Endothelial cell of umbilical vein (primary cell): ENCODE results near the gene RORB. TPM values are rescaled to one million over a fixed set of nuclear protein-coding genes. Genes with fewer than 3 reads are reported as not detected.

Experiments
- BruUV-seq: library from RNA; stranded (reverse); fragments of 400-500 nt; replicated peaks from 2 replicates; lab custom pipeline; 2021; lab: Mats Ljungman, UMichigan
- CTCF ChIA-PET: fragments of 300-600, 350-600 bp; sonication (Branson Sonifier 250); formaldehyde crosslinking; loops from one replicate; lab custom pipeline; 2021; ENCODE audit warnings: antibody characterized with exemption, inconsistent platforms; lab: Charles Lee
- POLR2A ChIA-PET: fragments of 300-600, 350-600 bp; sonication (Branson Sonifier 250); formaldehyde crosslinking; loops from one replicate; lab custom pipeline; 2021; ENCODE audit warnings: antibody characterized with exemption, inconsistent platforms; lab: Charles Lee
- DNase-seq: peaks from one replicate; pipeline ENCODE4 v3.0.0-alpha.2; 2011; ENCODE audit warnings: low read depth, low spot score
- FAIRE-seq: peaks from 2 replicates; lab custom pipeline; 2011; peaks lifted over from hg19 to GRCh38; lab: Jason Lieb, UNC
- H2AFZ ChIP-seq: 2 replicates; pipeline ENCODE4 v1.6.0; 2012; ENCODE audit warnings: low read depth, low read length, control low read depth, inconsistent platforms
- H3K27ac ChIP-seq: 2 replicates; pipeline ENCODE4 v1.5.1; 2011; ENCODE audit warnings: low read depth, mild to moderate bottlenecking, control low read depth, low read length, moderate library complexity; ENCODE audit not compliant: insufficient read depth
- H3K27me3 ChIP-seq, 2 experiments: 2 replicates each; pipeline versions ENCODE4 v1.6.0 to v1.6.1; 2011; ENCODE audit warnings: low read length in 2 of 2, mixed read lengths in 1 of 2; ENCODE audit not compliant: control insufficient read depth in 2 of 2, insufficient read depth in 2 of 2
- H3K36me3 ChIP-seq, 2 experiments: 2 replicates in 1 of 2; 3 replicates in 1 of 2; pipeline ENCODE4 v1.5.1; 2011; ENCODE audit warnings: low read length in 2 of 2, mild to moderate bottlenecking in 1 of 2, moderate library complexity in 1 of 2; ENCODE audit not compliant: control insufficient read depth in 2 of 2, insufficient read depth in 2 of 2; ENCODE audit errors: extremely low read depth in 1 of 2
- H3K4me1 ChIP-seq: 3 replicates; pipeline ENCODE4 v1.5.1; 2011; ENCODE audit warnings: mild to moderate bottlenecking, low read length; ENCODE audit not compliant: control insufficient read depth, insufficient read depth; ENCODE audit errors: extremely low read depth
- H3K4me2 ChIP-seq: 2 replicates; pipeline ENCODE4 v1.6.1; 2011; ENCODE audit warnings: low read length, control low read depth, mixed read lengths; ENCODE audit not compliant: insufficient read depth
- H3K4me3 ChIP-seq, 3 experiments: fragments of 200-600 bp in 1 of 3; sonication (generic), shearing (Covaris generic) in 1 of 3; replicated peaks in 1 of 3; 2 replicates each; pipeline ENCODE4 v1.5.1; 2011 to 2016; ENCODE audit warnings: control low read depth in 3 of 3, low read length in 3 of 3, mild to moderate bottlenecking in 2 of 3, inconsistent platforms in 1 of 3, low read depth in 1 of 3, moderate library complexity in 1 of 3; ENCODE audit not compliant: insufficient read depth in 1 of 3
- H3K79me2 ChIP-seq: 2 replicates; pipeline ENCODE4 v1.6.0; 2012; ENCODE audit warnings: low read length, inconsistent platforms; ENCODE audit not compliant: control insufficient read depth, insufficient read depth
- H3K9ac ChIP-seq: replicated peaks from 2 replicates; pipeline ENCODE3; 2011; ENCODE audit warnings: low read length, control low read depth; ENCODE audit not compliant: insufficient read depth; ENCODE audit errors: extremely low read depth
- H3K9me1 ChIP-seq: replicated peaks from 3 replicates; pipeline ENCODE4 v1.6.0; 2011; ENCODE audit warnings: mild to moderate bottlenecking, low read length; ENCODE audit not compliant: control insufficient read depth, insufficient read depth; ENCODE audit errors: extremely low read depth
- H3K9me3 ChIP-seq: replicated peaks from 2 replicates; pipeline ENCODE4 v1.5.1; 2012; ENCODE audit warnings: low read length, inconsistent platforms; ENCODE audit not compliant: control insufficient read depth, insufficient read depth
- H4K20me1 ChIP-seq: replicated peaks from 2 replicates; pipeline ENCODE3; 2011; ENCODE audit warnings: mild to moderate bottlenecking, low read length; ENCODE audit not compliant: control insufficient read depth, insufficient read depth; ENCODE audit errors: extremely low read depth
- CTCF ChIP-seq, 2 donors: IDR thresholded peaks; 1 replicate in 1 of 2; 2 replicates in 1 of 2; pipeline ENCODE4 v1.5.1; 2011; ENCODE audit warnings: low read length in 2 of 2, mild to moderate bottlenecking in 2 of 2, moderate library complexity in 2 of 2, control low read depth in 1 of 2, inconsistent platforms in 1 of 2, low read depth in 1 of 2; ENCODE audit not compliant: insufficient read depth in 1 of 2; ENCODE audit errors: extremely low read depth in 1 of 2
- EZH2 ChIP-seq: IDR thresholded peaks from 2 replicates; pipeline ENCODE4 v1.6.1; 2012; ENCODE audit warnings: borderline replicate concordance, low read depth, mild to moderate bottlenecking, moderate library complexity, low read length, inconsistent platforms; ENCODE audit not compliant: severe bottlenecking
- FOS ChIP-seq: IDR thresholded peaks from 2 replicates; pipeline ENCODE4 v1.6.1; 2011; ENCODE audit warnings: mild to moderate bottlenecking, low read length, moderate library complexity, borderline replicate concordance; ENCODE audit not compliant: insufficient read depth
- GATA2 ChIP-seq: IDR thresholded peaks from 2 replicates; pipeline ENCODE4 v1.7.0; 2011; ENCODE audit warnings: low read depth, mild to moderate bottlenecking, moderate library complexity, mixed read lengths, low read length; ENCODE audit not compliant: insufficient read length, insufficient read depth
- JUN ChIP-seq: IDR thresholded peaks from 2 replicates; pipeline ENCODE4 v1.6.1; 2011; ENCODE audit warnings: borderline replicate concordance, low read depth; ENCODE audit not compliant: insufficient read length, insufficient read depth
- MYC ChIP-seq: IDR thresholded peaks from one replicate; pipeline ENCODE4 v1.6.1; 2011; ENCODE audit warnings: mild to moderate bottlenecking, low read depth, low read length
- POLR2A ChIP-seq: IDR thresholded peaks from 2 replicates; pipeline ENCODE4 v1.6.1; 2012; ENCODE audit warnings: low read depth, mild to moderate bottlenecking, control low read depth, low read length
- POLR2AphosphoS5 ChIP-seq: IDR thresholded peaks from 2 replicates; pipeline ENCODE4 v1.6.1; 2012; ENCODE audit warnings: low read depth, mild to moderate bottlenecking, control low read depth, low read length, moderate library complexity; ENCODE audit not compliant: insufficient read depth
- dilution Hi-C: fragments of 300-500 bp; cut with MboI; formaldehyde crosslinking; loops from one replicate; pipeline ENCODE4 v1.15.0; 2019; ENCODE audit warnings: low sequenced_read_pairs; ENCODE audit not compliant: extremely low pct_ligation_motif_present
- intact Hi-C: fragments of 100-400 bp; cut with micrococcal nuclease; formaldehyde crosslinking; loops from one replicate; pipeline ENCODE4 v1.10.0; 2022
- polyA plus RNA-seq, 4 experiments: library from polyadenylated mRNA; depleted of rRNA in 3 of 4; stranded (reverse) in 3 of 4; unstranded in 1 of 4; fragments of >200 nt; gene quantifications; 2 replicates each; pipeline versions ENCODE4 v1.2.1 to v1.2.3, GENCODE V29; 2011 to 2012; ENCODE audit warnings: missing spikeins in 1 of 4
- total RNA-seq: library from RNA; stranded (reverse); gene quantifications from 2 replicates; pipeline ENCODE4 v1.2.3, GENCODE V29; 2021
- TF ChIP-seq, protein P1 (sequence below): IDR thresholded peaks from 2 replicates; pipeline ENCODE4 v1.6.1; 2011; ENCODE audit not compliant: insufficient read depth, insufficient read length

RORB gene
- total and polyA plus RNA-seq, 2 donors (not counting 3 experiments of a cell fraction or from before 2014, with no cell fraction given) = not detected

- no peaks in the 10 kb centered on the region for H3K9me3 ChIP-seq
- no peak overlapping the region for H3K4me2 ChIP-seq
- H3K27ac ChIP-seq = no peak overlapping the region
- DNase-seq (no peak), FAIRE-seq (no peak)
- no peaks in the 10 kb centered on the region for H3K4me1 ChIP-seq
- no peak overlapping the region for H3K4me3 ChIP-seq
- no peaks in the 10 kb centered on the region for H3K79me2 ChIP-seq
- H3K9ac ChIP-seq = no peak overlapping the region
- dilution Hi-C loops (no loop called here), intact Hi-C loops (no loop called here)
- H3K9me1 ChIP-seq = no peaks in the 10 kb centered on the region
- H3K36me3 ChIP-seq = no peaks in the 10 kb centered on the region
- no peaks in the 10 kb centered on the region for H4K20me1 ChIP-seq
- H3K27me3 ChIP-seq = no peaks in the 10 kb centered on the region
- POLR2A ChIA-PET = no interaction called here
- H2AFZ ChIP-seq = no peak overlapping the region
- CTCF ChIA-PET = no interaction called here
- TF ChIP-seq CTCF (IDR thresholded peaks at IDR 0.05; ENCODE audit: extremely low read depth in 1 of 2, insufficient read depth in 1 of 2, low read depth in 1 of 2, low read length in 2 of 2) = no peak
- no peak for TF ChIP-seq POLR2AphosphoS5
- TF ChIP-seq POLR2A = no peak
- no peak for TF ChIP-seq GATA2
- no peak for TF ChIP-seq JUN
- TF ChIP-seq, protein P1, sequence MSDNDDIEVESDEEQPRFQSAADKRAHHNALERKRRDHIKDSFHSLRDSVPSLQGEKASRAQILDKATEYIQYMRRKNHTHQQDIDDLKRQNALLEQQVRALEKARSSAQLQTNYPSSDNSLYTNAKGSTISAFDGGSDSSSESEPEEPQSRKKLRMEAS = no peak
- no peak for TF ChIP-seq EZH2
- no peak for TF ChIP-seq FOS
- no peak for TF ChIP-seq MYC
- no TSS peak for BruUV-seq
Observed at GRCh38 chr9:74595286-74595685, 98.2 kb downstream of the RORB start.
